SK-N-MC (cell line): Measurements from ENCODE around the gene CDH15.

Experiments used
- DNase-seq: peaks from one replicate; pipeline ENCODE4 v3.0.0-alpha.2; 2011; ENCODE audit warnings: low read depth, low spot score
- H3K27ac ChIP-seq: fragments of 200-600 bp; sonication (generic); 2 replicates; pipeline ENCODE4 v1.5.1; 2016; ENCODE audit warnings: mixed run types
- H3K36me3 ChIP-seq: fragments of 200-600 bp; sonication (generic); 2 replicates; pipeline ENCODE4 v1.6.1; 2017; ENCODE audit warnings: antibody characterized with exemption, low read length, mixed read lengths; ENCODE audit not compliant: insufficient read depth
- H3K4me3 ChIP-seq: fragments of 200-600 bp; sonication (generic); 2 replicates; pipeline ENCODE4 v1.5.1; 2016
- H3K9ac ChIP-seq: fragments of 200-600 bp; sonication (generic); 2 replicates; pipeline ENCODE4 v1.8.0; 2017; ENCODE audit warnings: mixed run types, mixed read lengths; ENCODE audit not compliant: insufficient read length
- H3K9me3 ChIP-seq: fragments of 200-600 bp; sonication (generic); 2 replicates; pipeline ENCODE4 v1.6.1; 2017; ENCODE audit warnings: low read depth, mild to moderate bottlenecking, antibody characterized with exemption, low read length, moderate library complexity, mixed read lengths
- EZH2 ChIP-seq: fragments of 200-600 bp; sonication (generic); IDR thresholded peaks from one replicate; pipeline ENCODE4 v1.6.1; 2017; ENCODE audit warnings: antibody characterized with exemption
- FOXP2 ChIP-seq: optimal IDR thresholded peaks from 2 replicates; pipeline ENCODE3; 2011; ENCODE audit warnings: mild to moderate bottlenecking, moderate library complexity; ENCODE audit not compliant: insufficient read depth; ENCODE audit errors: extremely low read length, control extremely low read depth
- POLR2AphosphoS5 ChIP-seq: IDR thresholded peaks from 2 replicates; pipeline ENCODE4 v1.6.1; 2012; ENCODE audit warnings: mild to moderate bottlenecking, low read depth, low read length, borderline replicate concordance

Gene CDH15

DNA sequence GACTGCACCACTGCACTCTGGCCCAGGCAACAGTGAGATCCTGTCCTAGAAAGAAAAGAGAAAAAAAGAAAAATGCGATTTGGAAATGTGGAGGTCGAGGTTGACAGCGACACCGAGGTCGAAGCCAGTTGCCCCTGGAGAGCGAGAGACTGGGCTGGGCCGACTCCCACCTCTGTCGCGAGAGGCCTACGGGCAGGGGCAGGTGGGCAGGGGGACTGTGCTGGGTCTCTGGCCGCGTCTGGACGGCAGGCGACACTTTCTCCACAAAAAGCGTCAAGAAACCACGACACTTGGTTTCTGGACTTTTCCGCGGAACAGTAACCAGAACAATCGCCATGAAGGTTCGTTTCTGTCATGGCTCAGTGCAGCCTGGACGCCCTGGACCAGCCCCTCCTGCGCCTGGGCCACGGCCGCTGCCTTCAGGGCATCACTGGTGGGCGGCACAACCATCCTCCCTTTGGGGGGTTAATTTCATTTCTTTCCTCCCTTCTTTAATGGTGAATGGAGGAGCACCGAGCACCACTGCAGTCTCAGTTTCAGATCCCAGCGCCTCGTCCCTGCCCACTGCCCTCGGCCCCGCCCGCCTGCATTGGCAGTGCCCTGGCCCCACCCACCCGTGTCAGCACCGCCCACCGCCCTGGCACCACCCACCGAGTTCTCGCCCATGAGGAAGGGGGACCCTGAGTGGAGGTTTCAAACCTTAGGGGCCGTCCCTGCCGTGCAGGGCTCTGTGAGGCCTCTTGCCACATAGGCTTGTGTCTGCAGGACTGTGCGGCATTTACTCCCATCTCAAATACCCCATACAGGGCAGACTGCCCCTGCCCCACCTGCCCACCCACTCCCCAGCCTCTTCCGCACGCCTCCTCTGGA is 18.5 kb upstream of the CDH15 start:
- no peaks in the 10 kb centered on the region for H3K9me3 ChIP-seq
- no peak overlapping the region for H3K9ac ChIP-seq
- no peak overlapping the region for H3K27ac ChIP-seq
- no peak for DNase-seq
- no peak overlapping the region for H3K4me3 ChIP-seq
- TF ChIP-seq POLR2AphosphoS5 (no peak), EZH2 (no peak), FOXP2 (no peak)
- no peaks in the 10 kb centered on the region for H3K36me3 ChIP-seq

DNA sequence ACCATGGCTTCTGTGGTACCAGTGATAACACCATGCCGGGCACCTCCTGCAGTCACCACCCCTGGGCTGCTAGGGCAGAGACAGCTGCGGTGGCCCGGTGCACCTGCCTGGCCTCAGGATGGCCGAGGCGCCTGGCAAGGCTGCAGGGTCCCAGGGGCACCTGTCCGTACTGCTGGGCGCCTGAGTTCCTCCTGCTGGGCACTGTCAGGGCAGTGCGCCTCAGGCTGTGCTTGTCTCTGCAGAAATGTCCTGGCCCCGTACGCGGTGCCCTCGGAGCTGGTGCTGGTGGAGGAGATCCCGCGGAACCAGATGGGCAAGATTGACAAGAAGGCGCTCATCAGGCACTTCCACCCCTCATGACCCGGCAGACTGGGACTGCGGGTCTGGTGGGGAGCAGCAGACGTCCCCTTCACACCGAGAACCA is 17.7 kb upstream of the CDH15 start:
- no peaks in the 10 kb centered on the region for H3K36me3 ChIP-seq
- H3K4me3 ChIP-seq = no peak overlapping the region
- TF ChIP-seq FOXP2 = no peak
- TF ChIP-seq POLR2AphosphoS5 = no peak
- no peak for TF ChIP-seq EZH2
- H3K9me3 ChIP-seq = no peaks in the 10 kb centered on the region
- H3K27ac ChIP-seq = no peak overlapping the region
- no peak for DNase-seq
- H3K9ac ChIP-seq = no peak overlapping the region

DNA sequence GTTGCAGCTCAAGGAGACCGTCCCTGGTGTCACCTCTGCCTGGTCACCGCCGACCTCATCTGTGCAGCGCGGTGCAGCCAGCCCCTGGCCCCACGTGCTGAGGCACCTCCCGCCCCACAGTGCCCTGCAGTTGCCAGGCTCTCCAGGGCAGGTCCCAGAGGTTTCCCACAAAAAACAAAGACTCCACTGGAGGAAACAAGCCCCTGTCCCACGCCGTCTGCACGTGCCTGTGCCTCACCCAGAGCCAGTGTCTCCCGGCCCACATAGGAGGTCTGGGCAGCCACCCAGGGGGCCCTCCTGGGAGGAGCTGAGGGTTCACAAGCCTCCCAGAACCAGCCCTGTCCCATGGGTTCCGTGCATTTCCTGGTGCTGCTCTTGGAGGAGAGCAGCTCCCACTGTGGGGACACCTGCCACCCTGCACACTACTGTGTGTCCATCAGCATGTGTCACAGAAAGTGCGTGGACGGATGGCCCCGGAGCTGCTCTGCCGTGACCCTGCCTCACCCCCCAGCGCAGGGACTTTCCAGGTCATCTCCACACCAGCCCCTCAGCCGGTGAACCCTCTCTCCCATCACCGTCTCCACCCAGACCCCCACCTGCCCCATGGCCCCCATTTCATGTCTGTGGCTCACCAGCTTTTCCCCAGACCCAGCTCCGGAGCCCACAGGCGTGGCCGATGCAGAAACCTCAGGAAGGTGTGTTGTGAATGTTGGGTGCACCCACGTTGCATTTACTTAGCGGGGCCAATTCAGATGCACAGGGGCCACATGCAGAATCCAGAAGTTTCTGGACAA is 17.0 kb upstream of the CDH15 start:
- H3K27ac ChIP-seq = no peak overlapping the region
- H3K36me3 ChIP-seq = no peaks in the 10 kb centered on the region
- TF ChIP-seq EZH2 = no peak
- TF ChIP-seq FOXP2 = no peak
- TF ChIP-seq POLR2AphosphoS5 = no peak; the same call in 1 of the 2 replicates
- no peak overlapping the region for H3K4me3 ChIP-seq
- no peaks in the 10 kb centered on the region for H3K9me3 ChIP-seq
- H3K9ac ChIP-seq = no peak overlapping the region
- DNase-seq = no peak

DNA sequence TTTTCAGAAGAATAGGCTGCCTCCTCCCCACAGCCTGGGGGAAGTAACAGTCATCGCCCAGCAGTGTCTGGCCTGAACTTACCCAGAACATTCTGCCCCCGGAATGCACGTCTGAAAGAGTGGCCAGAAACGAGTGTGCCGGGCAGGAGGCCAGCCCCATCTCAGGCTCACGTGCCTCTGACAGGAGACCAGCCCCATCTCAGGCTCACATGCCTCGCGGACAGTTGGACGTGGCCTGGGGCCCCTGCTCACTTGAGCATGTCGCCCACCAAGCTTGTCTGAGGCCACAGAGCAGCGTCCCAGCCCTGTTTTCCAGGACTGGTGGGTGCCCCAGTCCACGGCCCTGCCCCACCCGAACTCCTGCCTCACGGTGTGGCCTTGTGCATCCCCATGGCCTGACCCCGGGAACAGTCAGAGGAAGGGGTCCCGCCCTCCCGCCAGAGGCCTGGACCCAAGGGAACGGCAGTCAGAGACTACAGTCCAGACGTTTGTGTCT is 16.3 kb upstream of the CDH15 start:
- H3K4me3 ChIP-seq = no peak overlapping the region
- H3K27ac ChIP-seq = no peak overlapping the region
- H3K36me3 ChIP-seq = no peaks in the 10 kb centered on the region
- no peaks in the 10 kb centered on the region for H3K9me3 ChIP-seq
- H3K9ac ChIP-seq = no peak overlapping the region
- DNase-seq = no peak
- TF ChIP-seq FOXP2 = no peak
- no peak for TF ChIP-seq POLR2AphosphoS5
- TF ChIP-seq EZH2 = no peak

DNA sequence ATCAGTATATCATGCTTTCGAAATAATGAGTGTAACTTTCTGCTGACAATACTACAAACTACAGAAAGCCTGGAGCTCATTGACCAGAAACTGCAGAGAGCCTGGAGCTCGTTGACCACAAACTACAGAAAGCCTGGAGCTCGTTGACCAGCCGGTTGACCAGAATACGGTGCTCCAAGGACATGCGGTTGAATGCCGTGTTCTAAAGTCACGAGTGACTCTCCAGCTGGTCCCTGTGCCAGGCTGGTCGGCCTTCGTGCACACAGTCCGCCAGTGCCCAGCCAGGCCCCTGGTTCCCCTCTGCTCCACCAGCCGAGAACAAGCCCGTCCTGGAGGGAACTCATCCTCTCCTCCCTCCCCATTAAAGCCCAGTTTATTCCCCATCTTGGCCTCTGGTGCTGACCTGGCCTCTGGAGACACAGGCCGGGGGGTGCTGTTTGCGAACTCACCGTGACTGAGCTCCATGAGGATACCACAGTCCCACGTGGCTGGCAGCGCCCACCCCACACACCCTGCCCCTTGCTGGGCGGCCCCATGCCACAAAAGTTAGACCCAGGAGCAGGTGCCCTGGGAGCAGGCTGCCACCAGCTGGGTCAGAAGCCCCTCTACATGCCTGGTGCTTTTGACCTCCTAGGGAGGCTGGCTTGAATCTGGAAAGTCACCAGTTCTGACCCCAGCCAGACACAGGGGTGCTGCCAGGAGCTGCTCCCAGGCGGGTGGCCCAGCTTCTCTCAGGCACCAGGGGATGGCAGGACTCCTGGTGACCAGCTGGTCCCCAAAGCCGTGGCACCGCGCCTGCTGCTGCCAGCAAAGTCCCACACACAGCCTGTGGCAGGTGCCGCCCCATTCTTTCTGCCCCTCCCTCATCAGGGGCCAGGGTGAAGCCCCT is 15.5 kb upstream of the CDH15 start:
- no peak for DNase-seq
- no peak overlapping the region for H3K4me3 ChIP-seq
- TF ChIP-seq EZH2 (no peak), FOXP2 (no peak), POLR2AphosphoS5 (no peak)
- no peak overlapping the region for H3K9ac ChIP-seq
- no peaks in the 10 kb centered on the region for H3K36me3 ChIP-seq
- H3K9me3 ChIP-seq = no peaks in the 10 kb centered on the region
- H3K27ac ChIP-seq = no peak overlapping the region

DNA sequence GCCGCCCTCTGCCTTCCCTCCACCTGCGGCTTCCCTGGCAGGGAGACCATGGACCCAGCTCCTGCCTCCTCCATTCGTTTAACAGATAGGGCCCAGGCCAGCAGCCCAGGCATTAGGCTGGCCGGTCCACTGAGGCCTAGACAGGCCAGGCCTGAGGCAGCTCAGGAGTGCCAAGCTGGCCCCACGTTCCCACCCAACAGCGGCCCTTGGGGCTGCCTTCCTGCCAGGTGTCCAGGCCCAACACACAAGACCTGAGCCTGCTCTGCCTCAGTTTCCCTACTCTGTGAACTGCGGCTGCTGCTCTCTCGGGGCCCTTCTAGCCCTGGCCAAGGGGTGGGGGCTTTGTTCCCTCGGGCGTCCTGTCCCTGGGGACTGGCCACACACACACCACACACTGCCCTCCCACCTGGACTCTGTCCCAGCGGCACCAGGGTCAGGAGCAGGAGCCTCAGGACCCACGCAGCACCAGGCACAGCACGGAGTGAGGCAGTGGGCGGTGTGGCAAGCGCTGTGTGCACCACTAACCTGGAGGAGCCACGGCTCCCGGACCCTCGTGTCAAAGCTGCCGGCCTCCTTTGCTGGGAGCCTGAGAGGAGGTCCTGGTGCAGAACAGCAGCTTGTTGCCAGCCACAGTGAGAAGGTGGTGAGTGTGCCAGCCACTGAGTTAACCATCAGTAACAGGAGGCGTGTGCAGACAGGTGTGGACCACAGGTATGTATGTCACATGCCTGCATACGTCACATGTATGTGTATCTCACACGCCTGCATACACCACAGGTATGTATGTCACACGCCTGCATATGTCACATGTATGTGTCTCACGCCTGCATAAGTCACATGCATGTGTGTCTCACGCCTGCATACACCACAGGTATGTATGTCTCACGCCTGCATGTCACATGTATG is 14.6 kb upstream of the CDH15 start:
- Histone ChIP-seq H3K27ac (no peak overlapping the region), H3K36me3 (no peaks in the 10 kb centered on the region), H3K4me3 (no peak overlapping the region), H3K9me3 (no peaks in the 10 kb centered on the region), H3K9ac (no peak overlapping the region)
- TF ChIP-seq EZH2 (no peak), FOXP2 (no peak), POLR2AphosphoS5 (no peak)
- no peak for DNase-seq

DNA sequence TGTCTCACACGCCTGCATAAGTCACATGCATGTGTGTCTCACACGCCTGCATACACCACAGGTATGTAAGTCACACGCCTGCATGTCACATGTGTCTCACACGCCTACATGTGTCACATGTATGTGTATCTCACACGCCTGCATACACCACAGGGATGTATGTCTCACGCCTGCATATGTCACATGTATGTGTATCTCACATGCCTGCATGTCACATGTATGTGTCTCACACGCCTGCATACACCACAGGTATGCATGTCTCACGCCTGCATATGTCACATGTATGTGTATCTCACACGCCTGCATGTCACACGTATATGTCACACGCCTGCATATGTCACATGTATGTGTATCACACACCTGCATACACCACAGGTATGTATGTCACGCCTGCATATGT is 13.8 kb upstream of the CDH15 start:
- no peaks in the 10 kb centered on the region for H3K36me3 ChIP-seq
- no peak for TF ChIP-seq POLR2AphosphoS5
- TF ChIP-seq EZH2 = no peak
- no peak for TF ChIP-seq FOXP2
- no peaks in the 10 kb centered on the region for H3K9me3 ChIP-seq
- H3K4me3 ChIP-seq = no peak overlapping the region
- no peak for DNase-seq
- no peak overlapping the region for H3K27ac ChIP-seq
- no peak overlapping the region for H3K9ac ChIP-seq
